HG03457 (cell line): ENCODE data around the gene UNC5C.

ENCODE experiments used
- ATAC-seq: cut with Tn5 transposase; IDR thresholded peaks from one replicate; pipeline ENCODE4 v1.9.1; 2021; ENCODE audit warnings: moderate number of reproducible peaks; ENCODE audit not compliant: unreplicated experiment

UNC5C gene

DNA sequence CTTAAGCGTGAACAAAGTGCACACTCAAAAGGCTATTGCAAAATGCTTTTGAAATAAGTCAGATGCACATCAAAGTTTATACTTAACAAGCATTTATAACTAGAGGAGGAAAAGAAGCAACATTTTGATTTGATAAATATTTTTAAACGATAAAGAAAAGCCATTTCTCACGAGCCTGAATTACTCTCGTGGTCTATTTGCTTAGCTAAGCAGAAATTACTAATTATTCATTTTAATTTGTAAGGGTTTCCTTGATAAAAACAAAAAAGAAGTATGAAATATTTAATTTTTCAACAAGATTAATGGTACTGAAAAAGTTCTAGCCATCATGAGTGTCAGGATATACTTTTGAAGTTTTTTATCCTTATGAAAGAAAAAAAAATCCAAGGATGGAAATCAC lies 78.2 kb downstream of the UNC5C start:
- ATAC-seq = no peak

DNA sequence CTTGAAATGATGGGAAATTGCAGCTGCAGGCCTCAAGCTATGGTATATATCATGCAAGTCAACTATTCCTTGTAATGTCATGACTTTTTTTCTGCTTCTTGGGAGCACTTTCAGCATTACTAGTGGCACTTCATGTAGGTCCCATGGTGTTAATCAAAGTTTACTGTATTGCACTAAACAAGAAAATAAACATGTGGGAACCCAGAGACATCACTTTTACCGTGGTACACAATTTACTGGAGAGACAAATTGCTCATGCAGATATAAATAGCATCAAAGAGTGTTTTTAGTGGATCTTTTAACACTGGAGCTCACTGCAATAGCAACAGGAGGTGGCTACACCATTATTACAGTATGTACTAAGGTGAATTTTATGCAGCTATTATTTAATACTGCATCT lies 79.2 kb downstream of the UNC5C start:
- ATAC-seq = no peak

DNA sequence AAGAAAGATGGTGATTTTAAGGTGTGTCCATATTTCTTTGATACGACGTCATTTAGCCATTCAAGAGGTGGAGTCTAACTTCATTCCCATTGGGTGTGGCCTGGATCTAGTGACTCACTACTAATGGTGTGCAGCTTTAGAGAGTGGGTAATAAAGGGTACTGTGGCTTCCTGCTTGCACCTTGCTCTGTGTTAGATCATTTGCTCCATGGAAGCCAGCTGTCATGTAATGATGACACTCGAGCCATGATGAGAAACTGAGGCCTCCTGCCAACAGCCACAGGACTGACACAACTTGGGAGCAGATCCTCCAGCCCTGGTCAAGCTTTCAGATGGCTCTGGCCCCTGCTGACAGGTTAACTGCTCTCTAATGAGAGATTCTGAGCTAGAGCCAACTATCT lies 82.0 kb downstream of the UNC5C start:
- no peak for ATAC-seq

DNA sequence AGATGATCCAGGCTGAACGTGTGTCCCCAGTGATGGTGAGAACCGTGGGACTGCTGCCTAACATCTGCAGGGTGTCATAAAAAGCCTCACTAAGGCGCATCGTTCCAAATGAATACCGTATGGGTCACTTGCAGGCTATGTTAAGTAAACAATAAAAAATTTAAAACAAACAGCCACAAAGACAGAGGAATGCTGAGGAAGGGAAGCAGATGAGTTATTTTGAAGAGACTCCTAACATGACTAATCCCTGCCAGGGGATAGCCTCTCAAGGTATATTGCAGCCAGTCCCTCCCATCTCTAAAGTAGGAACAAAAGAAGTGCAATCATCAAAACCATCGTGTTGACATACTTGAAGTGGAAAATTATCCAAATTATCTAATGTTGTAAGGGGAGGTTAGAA lies 83.8 kb downstream of the UNC5C start:
- ATAC-seq = no peak

DNA sequence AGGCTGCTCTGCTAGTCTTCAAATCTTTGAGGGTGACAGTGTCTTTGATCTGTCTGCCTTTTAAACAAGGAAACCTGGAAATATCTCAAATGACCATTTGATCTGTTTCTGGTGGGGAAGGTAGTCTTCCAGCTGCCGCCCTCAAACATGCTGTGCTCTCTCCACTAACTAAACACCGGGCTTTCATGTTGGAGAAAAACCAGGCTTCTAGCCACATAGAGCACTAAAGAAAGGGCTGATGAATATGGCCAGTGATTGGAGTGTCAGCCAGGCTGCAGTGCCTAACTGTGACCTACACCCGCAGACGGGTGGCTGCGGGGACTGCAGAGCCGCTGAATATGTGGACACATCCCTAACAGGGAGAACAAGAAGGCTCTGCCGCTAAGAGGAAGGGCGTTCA lies 85.9 kb downstream of the UNC5C start:
- ATAC-seq = no peak

DNA sequence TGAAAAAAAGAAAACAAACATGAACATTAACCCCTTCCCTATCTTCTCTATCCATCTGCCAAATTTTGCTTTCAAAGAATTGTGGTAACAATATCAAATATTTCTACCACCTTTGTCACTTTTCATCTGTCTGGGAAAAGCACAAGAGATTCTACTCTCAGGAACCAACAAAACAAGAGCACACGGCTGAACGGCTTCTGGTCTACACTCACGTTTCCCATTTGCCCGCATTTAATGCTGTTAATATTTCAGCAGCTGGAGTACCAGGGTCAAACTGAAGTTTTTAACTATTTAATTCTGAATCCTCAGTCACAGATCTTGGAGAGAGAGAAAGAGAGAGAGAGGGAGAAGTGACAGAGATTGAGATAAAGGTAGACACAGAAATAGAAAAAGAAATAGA lies 91.4 kb downstream of the UNC5C start:
- ATAC-seq = no peak

DNA sequence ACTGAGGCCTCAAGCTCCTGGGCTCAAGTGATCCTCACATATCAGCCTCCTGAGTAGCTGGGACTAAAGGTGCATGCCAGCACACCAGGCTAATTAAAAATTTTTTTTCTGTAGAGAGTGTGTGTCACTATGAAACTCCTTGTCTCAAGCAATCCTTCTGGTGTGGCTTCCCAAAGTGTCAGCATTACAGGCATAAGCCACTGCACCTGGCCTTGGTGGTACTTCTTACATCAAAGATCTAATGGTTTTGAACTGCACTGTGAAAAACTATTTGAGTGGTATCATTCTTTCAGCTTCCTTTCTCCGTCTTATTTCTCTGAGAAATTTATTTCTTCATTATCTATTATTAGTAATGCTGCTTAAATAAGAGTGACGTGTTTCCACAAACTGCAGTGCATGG lies 98.5 kb downstream of the UNC5C start:
- no peak for ATAC-seq

DNA sequence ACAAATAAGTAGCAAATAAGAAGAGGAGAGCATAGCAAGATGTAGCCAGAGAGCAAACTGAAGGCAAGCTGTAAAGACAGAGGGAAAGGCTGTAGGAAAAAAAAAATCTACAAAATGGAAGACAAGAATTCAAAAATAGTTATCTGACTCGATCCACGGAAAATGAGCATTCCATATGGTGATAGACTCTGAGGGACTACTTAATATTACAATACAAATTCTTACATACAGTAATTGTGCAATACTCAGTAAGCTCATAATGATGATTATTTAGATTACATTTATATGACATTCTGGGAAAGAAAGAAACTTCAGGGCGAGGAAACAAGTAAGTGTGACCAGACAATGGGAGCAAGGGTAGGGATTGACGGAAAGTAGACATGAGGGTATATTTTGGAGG lies 102.6 kb downstream of the UNC5C start:
- ATAC-seq = no peak

DNA sequence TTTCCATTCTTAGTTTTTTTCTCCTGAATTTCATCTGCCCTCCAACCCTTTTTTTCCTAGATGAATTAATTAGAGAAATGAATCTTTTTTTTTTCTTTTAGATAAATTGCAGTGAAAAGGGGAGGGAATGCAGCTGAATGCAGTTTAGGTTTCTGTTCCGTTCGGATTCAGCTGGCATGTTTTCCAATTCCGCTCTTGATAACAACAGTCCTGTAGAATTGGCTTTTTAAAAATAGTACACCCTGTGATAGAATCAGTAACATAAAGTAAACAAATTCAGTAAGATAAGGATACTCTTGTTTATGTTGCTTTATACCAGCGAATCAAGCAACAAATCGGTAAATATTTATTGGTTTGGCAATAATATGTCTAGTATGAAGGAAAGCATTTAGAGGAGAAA lies 103.5 kb downstream of the UNC5C start:
- no peak for ATAC-seq

DNA sequence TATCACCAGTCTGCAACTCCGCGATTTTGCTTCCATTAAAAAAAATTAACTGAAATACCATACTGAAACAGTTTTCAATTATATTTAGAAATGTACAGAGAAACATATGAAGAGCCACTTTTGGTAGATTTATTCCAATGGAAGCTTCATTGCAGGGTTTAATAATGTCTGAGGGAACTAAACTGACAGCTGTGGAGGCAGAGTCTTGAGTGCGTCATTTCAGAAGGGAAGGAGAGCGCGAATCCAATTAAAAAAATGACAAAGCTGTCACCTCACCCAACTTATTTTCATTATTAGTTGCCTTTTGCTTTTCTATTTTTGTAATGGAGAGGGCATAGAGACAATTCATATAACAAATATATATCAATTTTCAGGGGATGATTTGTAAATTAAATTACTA lies 104.0 kb downstream of the UNC5C start:
- ATAC-seq = no peak

DNA sequence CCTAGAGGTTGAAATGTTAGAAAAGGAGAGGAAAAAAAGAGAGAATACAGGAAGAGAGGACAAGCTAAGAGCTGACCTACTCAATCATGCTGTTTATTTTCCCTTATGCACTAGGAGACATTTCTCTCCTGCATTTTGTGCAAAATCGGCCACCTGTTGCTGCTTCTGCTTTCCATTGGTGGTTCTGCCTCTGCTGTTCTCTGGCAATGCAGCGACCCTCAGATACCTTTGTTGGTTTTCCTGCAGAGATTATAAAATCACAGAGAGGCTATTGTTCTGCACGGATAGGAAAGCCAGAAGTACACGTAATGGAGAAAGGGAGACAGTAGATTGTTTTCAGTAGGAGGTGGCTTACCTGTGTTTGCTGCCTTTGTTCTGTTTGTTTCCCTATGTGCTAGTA lies 108.9 kb downstream of the UNC5C start:
- no peak for ATAC-seq

DNA sequence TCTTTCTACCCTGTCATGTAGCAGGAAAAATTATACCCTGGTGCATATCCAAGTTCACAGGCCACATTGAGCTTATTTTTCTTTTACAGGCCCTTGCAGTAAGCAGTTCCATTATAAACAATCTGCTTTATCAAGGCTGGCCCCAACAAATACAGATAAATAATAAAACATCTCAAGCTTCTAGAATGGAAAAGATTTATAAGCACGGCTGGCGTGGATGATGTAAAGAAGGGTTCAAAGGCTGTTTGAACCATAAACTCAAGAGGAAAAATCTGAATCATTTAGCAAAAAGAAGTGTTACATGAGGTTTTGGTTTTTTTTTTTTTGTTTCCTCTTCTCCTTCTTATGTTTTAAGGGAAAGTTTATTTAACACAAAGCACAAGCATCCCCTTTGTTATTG lies 109.7 kb downstream of the UNC5C start:
- no peak for ATAC-seq

DNA sequence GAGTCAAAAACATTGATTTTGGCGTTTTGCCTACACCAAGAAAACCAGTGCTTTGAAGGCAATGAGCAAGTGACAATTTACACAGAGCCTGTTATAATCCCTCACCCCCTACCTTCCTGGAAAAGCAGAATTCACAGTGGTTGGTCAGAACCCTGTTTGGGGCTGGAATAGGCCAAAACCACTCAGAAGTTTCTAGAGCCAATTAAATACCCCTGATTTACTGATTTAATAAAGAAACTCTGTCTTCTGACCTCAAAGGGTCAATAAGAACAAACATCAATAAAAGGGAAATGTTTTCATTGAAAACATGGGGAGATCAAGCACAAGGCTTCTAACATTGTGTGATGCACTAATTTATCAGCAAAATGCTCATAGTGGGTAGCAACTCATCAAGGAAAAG lies 116.3 kb downstream of the UNC5C start:
- ATAC-seq = no peak

DNA sequence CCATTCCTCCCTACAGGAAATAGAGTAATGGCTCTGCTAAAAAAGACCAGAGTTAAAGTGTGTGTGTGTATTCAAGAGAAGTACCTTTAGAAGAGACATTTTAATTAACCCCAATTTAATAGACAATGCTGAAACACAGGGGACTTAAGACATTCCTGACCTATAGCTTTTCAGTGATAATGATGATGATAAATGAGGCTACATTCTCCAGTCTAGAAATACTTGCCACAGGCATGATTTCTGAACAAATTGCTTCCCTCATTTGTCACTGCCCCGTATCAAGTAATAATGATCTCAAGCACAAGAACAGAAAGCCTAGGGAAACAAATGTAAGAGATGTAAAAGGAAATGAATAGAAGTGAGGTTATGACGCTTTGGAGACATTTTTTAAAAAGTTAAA lies 117.1 kb downstream of the UNC5C start:
- no peak for ATAC-seq

DNA sequence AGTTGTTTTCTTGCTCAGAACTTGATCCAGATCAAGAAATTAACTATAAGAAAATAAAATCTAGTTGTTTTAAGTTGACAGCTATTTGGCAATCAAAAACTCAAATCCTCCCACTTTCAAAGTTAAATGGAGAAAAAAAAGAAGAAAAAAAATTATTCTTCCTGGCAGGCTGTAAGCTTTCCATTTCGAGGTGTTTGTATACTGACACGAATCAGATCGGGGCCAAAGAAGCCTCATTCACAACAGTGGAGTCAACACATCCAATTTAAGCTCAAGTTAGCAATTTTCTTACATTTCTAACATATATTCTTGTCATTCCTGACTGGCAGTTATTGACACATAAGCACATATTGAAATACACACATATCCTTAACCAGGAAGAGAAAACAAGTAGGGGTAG lies 119.4 kb downstream of the UNC5C start:
- no peak for ATAC-seq

DNA sequence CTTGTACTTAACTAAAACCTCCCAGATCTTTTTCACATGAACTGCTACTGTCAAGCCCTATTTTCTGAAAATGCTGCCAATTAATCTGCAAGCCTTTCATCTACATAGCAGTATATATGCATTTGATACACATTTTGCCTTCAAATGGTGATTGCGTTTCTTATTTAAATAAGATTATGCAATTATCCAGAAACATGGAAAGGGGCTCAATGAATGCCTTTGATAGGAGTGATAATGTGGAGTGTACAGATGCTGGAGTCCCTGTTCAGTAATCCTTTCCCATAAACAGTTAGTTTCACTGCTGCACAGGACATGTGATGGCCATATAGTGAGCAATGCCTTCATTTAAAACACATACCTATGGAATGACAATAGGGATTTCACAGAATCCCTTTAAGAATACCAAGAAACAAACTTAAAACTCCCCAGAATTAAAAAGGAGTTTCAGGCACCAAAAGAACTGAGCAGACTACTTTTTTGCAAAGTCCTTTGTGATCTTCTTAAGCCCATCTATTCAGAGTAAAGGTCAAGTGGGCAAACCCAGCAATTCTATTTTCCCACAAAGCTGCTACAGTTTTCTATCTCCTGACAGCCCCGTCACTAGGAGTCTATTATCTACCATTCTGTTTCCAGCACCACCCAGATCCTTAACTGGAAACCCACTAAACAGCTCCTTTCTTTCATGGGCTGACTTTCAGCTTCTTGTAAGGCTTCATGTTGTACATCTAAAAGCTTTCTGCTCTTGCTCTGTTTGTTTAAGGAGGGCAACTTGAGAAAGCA lies 120.3 kb downstream of the UNC5C start:
- no peak for ATAC-seq

DNA sequence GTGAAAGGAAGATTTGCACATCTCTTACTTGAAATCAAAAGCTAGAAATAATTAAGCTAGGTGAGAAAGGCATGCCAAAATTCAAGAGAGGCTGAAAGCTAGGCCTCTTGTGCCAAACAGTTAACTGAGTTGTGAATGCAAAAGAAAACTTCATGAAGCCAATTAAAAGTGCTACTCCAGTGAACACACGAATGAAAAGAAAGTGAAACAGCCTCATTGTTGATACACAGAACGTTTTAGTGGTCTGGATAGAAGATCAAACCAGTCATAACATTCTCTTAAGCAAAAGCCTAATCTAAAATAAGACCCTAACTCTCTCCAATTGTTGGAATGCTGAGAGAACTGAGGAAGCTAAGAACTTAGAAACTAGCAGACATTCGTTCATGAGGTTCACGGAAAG lies 122.3 kb downstream of the UNC5C start:
- ATAC-seq = no peak

DNA sequence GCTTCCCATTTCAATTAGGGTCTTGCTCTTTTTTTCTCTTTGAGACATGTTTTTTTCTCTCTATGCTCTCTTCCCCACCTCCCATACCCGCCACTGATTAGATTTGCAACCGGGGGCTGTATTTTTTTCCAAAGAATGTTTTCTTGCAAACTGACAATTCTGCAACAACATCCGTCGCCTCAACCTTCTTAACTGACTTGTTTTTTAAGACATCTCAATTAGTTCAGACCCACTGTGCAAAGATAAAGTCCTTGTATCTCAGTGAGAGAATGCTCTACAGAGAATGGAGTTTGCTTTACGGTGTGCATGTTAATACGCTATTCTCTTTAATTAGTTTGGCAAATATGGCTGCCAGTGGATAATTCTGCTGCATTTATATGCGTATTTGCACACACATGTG lies 126.3 kb downstream of the UNC5C start:
- no peak for ATAC-seq

DNA sequence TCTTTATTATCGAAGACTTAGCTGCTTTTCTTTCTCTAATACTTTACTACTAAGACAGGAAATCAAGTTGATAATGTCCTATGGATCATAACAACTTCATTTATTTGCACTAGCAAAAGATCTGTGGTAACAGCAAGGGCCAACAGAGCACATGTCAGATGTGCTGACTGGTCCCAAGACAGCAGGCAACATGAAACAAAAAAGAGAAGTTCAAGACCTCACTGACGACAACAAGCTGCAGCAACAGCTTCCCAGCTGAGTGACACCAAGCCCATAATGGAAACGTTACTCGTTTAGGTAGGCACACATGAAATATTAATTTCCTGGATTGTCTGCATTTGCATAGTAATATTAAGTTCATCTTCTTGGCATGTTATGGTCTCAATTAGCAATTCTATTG lies 126.9 kb downstream of the UNC5C start:
- no peak for ATAC-seq

DNA sequence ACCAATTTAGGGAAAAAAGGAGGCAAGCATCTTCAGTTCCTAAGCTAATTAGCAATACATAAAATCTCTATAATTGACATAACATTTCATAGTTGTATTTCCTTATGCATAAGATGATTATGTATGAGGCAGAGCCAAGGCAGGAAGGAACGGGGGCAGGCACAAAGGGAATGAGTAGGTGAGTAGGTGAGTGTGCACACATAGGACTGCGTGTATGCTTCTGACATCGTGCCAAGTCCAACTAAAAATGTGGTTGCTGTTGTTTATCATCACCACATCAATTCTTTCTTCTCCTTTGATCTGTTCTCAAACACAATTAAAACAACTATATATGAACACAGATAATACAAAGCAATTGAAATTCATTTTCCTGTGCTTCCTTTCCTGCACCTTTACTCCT lies 131.2 kb downstream of the UNC5C start:
- no peak for ATAC-seq

DNA sequence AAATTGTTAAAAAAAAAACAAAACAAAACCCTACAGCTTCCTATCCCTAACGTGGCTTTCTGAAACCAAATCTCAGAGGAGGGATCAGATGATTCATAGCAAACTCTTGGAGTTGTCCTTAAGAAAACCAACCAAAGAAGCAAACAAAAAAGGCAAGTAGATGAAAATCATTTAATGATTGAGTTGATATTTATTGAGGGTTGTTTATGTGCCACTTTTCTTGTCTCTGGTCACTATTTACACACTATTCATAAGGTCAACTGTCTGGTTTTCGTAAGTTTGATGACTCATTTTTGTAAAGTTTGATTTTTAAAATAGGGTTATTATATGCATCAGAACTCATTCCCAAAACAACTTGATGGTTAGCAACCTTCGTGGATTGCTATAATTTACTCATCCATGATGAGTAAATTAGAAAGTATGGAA lies 133.4 kb downstream of the UNC5C start:
- ATAC-seq = no peak

DNA sequence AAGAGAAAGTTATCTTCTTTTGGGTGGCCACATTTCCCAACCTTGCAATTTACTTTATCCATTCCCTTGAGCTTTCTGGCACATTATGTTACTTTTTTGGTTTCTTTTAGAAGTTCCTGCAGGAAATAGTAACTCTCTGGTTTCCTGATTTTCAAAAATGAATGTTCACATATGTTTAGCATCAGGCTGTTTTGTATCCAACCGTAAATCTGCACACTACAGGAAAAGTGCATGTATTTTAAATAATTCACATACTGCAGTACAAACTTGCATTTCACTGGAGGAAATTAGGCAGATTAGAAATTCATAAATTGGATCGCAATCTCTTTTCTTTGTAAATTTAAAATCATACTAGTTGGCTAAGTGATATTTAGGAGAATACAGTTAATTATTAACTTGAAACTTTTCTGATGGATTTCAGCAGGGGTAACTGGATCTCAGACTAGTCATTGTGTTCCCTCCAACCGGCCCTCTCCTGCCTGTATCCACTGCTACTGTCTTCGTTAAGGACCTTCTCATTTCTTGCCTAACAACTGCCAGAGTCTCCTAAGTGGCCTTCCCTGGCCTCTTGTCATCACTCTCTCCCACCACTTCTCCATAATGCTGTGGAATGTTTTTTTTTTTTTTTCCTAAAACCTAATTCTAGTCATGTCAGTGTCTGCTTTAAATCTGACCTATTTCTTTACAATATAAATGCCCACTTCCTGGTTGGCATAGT lies 137.2 kb downstream of the UNC5C start:
- no peak for ATAC-seq
